ENCODE data around the gene GRXCR2.

- TF ChIP-seq POLR2A (IDR thresholded peaks at IDR 0.05), result no peak
- no peak for TF ChIP-seq CTCF (IDR thresholded peaks at IDR 0.05)
- TF ChIP-seq POLR2AphosphoS5 (IDR thresholded peaks at IDR 0.05), result no peak
Measured at GRCh38 chr5:145824040-145824439, 48.8 kb downstream of the GRXCR2 start.

Measured in prostate gland (tissue), 2 donors.